ENCODE results near the gene SNTB2.

GRCh38 chr16:69350536-69351133 lies 163.7 kb downstream of the SNTB2 start:
- TF ChIP-seq REST (IDR thresholded peaks at IDR 0.05; ENCODE audit: low read depth) (no peak), EP300 (IDR thresholded peaks at IDR 0.05; ENCODE audit: borderline replicate concordance) (no peak)

Data from Ishikawa (cell line).